GM18505 (cell line): ENCODE data around the gene DDX31.

ENCODE experiments used
- ATAC-seq: cut with Tn5 transposase; IDR thresholded peaks from one replicate; pipeline ENCODE4 v1.9.1; 2021; ENCODE audit not compliant: unreplicated experiment
- POLR2A ChIP-seq: IDR thresholded peaks from 4 replicates; pipeline ENCODE4 v1.6.1; 2011; ENCODE audit warnings: borderline replicate concordance; ENCODE audit not compliant: insufficient read depth, insufficient read length; ENCODE audit errors: extremely low read depth

Gene DDX31

GRCh38 chr9:132662152-132662945 is 7.4 kb downstream of the DDX31 start:
- TF ChIP-seq POLR2A: no peak
- ATAC-seq: no peak

- no peak for ATAC-seq
- TF ChIP-seq POLR2A: no peak
Observed at GRCh38 chr9:132656299-132656698, 13.5 kb downstream of the DDX31 start.

- TF ChIP-seq POLR2A: no peak
- no peak for ATAC-seq
Observed at GRCh38 chr9:132651259-132651658, 18.5 kb downstream of the DDX31 start.

GRCh38 chr9:132648685-132649084 is 21.1 kb downstream of the DDX31 start:
- ATAC-seq: no peak
- no peak for TF ChIP-seq POLR2A

GRCh38 chr9:132648283-132648682 is 21.5 kb downstream of the DDX31 start:
- ATAC-seq: no peak

GRCh38 chr9:132647806-132648205 is 22.0 kb downstream of the DDX31 start:
- ATAC-seq: no peak
- no peak for TF ChIP-seq POLR2A

More at GRCh38 chr9:132648283-132648682, 21.5 kb downstream of the DDX31 start:
- no peak for TF ChIP-seq POLR2A

GRCh38 chr9:132647355-132647754 is 22.4 kb downstream of the DDX31 start:
- no peak for TF ChIP-seq POLR2A
- no peak for ATAC-seq

- no peak for TF ChIP-seq POLR2A
- no peak for ATAC-seq
Observed at GRCh38 chr9:132646726-132647125, 23.1 kb downstream of the DDX31 start.

GRCh38 chr9:132645711-132646110 is 24.1 kb downstream of the DDX31 start:
- TF ChIP-seq POLR2A: no peak
- ATAC-seq: no peak

- TF ChIP-seq POLR2A: no peak
- no peak for ATAC-seq
Observed at GRCh38 chr9:132645306-132645705, 24.5 kb downstream of the DDX31 start.

GRCh38 chr9:132644251-132644650 is 25.5 kb downstream of the DDX31 start:
- no peak for ATAC-seq
- no peak for TF ChIP-seq POLR2A

- no peak for ATAC-seq
- no peak for TF ChIP-seq POLR2A
Observed at GRCh38 chr9:132641216-132641615, 28.6 kb downstream of the DDX31 start.

- ATAC-seq: no peak
- no peak for TF ChIP-seq POLR2A
Observed at GRCh38 chr9:132639322-132639721, 30.5 kb downstream of the DDX31 start.

- TF ChIP-seq POLR2A: no peak
Observed at GRCh38 chr9:132638240-132638639, 31.5 kb downstream of the DDX31 start.

More at GRCh38 chr9:132638240-132638639, 31.5 kb downstream of the DDX31 start:
- no peak for ATAC-seq
